D721Med (cell line): ENCODE data around the gene STK26.

Experiments used
- DNase-seq: peaks from one replicate; pipeline ENCODE4 v3.0.0; 2011; ENCODE audit warnings: low spot score; ENCODE audit not compliant: insufficient read length
- FAIRE-seq: peaks from 2 replicates; lab custom pipeline; 2011; peaks lifted over from hg19 to GRCh38; lab: Jason Lieb, UNC
- CTCF ChIP-seq: IDR thresholded peaks from 2 replicates; pipeline ENCODE4 v1.5.1; 2012; ENCODE audit warnings: mild to moderate bottlenecking, control low read depth; ENCODE audit not compliant: insufficient read depth; ENCODE audit errors: missing control alignments

STK26 gene

GRCh38 chrX:132118358-132118757 lies 95.3 kb downstream of the STK26 start:
- no peak for DNase-seq
- no peak for FAIRE-seq
- TF ChIP-seq CTCF, result no peak

GRCh38 chrX:132119283-132119682 lies 96.2 kb downstream of the STK26 start:
- DNase-seq (no peak), FAIRE-seq (no peak)
- no peak for TF ChIP-seq CTCF

- DNase-seq (no peak), FAIRE-seq (no peak)
- no peak for TF ChIP-seq CTCF
These were observed 96.9 kb downstream of the STK26 start for GRCh38 chrX:132119821-132120515.

- TF ChIP-seq CTCF, result no peak
- FAIRE-seq (no peak), DNase-seq (no peak)
These were observed 97.8 kb downstream of the STK26 start for GRCh38 chrX:132120913-132121312.
